AG04449 (cell line): ENCODE measurements around the gene PRKCSH.

Source experiments
- CTCF ChIA-PET: fragments of 350-600 bp; formaldehyde crosslinking; extraction: SDS; loops from one replicate; lab custom pipeline; 2021; ENCODE audit warnings: antibody characterized with exemption; lab: Yijun Ruan, JAX
- POLR2A ChIA-PET: fragments of 400-600, 350-600 bp; formaldehyde crosslinking; extraction: SDS; loops from one replicate; lab custom pipeline; 2020; ENCODE audit warnings: antibody characterized with exemption, inconsistent platforms; lab: Yijun Ruan, JAX
- DNase-seq: peaks from one replicate; pipeline ENCODE4 v3.0.0-alpha.2; 2010; ENCODE audit warnings: low read depth, low spot score
- H3K4me3 ChIP-seq: 2 replicates; pipeline ENCODE4 v1.5.1; 2011; ENCODE audit warnings: low read depth, mild to moderate bottlenecking, control low read depth, low read length
- CTCF ChIP-seq: IDR thresholded peaks from one replicate; pipeline ENCODE4 v1.5.1; 2011; ENCODE audit warnings: mild to moderate bottlenecking, moderate library complexity, low read length, control low read depth, inconsistent platforms; ENCODE audit not compliant: insufficient read depth; ENCODE audit errors: missing control alignments

Gene PRKCSH

GRCh38 chr19:11397089-11397610, 38.3 kb upstream of the PRKCSH start:
- DNase-seq: no peak
- TF ChIP-seq CTCF: no peak
- no peak overlapping the region for H3K4me3 ChIP-seq
- ChIA-PET CTCF (interaction anchor here (1.7 to 1.9 kb wide), 2 partner anchors 14 to 16 kb away, joined by 5 to 8 read pairs; no protein-coding TSS in a partner anchor), POLR2A (no interaction called here)

- CTCF ChIA-PET: interaction anchor here (0.6 to 2.0 kb wide), 2 partner anchors 17 to 18 kb away, joined by 3 to 8 read pairs; no protein-coding TSS in a partner anchor
- DNase-seq: no peak
- TF ChIP-seq CTCF: no peak
- POLR2A ChIA-PET: no interaction called here
- H3K4me3 ChIP-seq: no peak overlapping the region
Measured at GRCh38 chr19:11399667-11400066, 35.8 kb upstream of the PRKCSH start.

GRCh38 chr19:11400798-11401197, 34.6 kb upstream of the PRKCSH start:
- ChIA-PET CTCF (interaction anchor here (1.8 to 2.0 kb wide), 3 partner anchors 18 to 82 kb away, joined by 4 to 8 read pairs (median 8); no protein-coding TSS in a partner anchor), POLR2A (no interaction called here)
- no peak for TF ChIP-seq CTCF
- no peak for DNase-seq
- H3K4me3 ChIP-seq: no peak overlapping the region

- no peak for TF ChIP-seq CTCF
- POLR2A ChIA-PET: no interaction called here
- no peak for DNase-seq
- CTCF ChIA-PET: interaction anchor here (0.9 to 2.9 kb wide), 6 partner anchors 12 to 81 kb away, joined by 3 to 8 read pairs (median 4); partner anchors contain the start of genes ODAD3 and RGL3
- H3K4me3 ChIP-seq: no peak overlapping the region
Measured at GRCh38 chr19:11401808-11402543, 33.5 kb upstream of the PRKCSH start.

GRCh38 chr19:11404588-11405222, 30.7 kb upstream of the PRKCSH start:
- no peak for DNase-seq
- no peak overlapping the region for H3K4me3 ChIP-seq
- no peak for TF ChIP-seq CTCF
- ChIA-PET POLR2A (no interaction called here), CTCF (interaction anchor here (2.9 to 5.3 kb wide), 3 partner anchors 15 to 109 kb away, joined by 8 to 42 read pairs (median 18); partner anchors contain the start of genes RGL3 and TSPAN16)
